NT2/D1 (cell line): ENCODE measurements around the gene SMTNL2.

Source experiments
- SUZ12 ChIP-seq: IDR thresholded peaks from 2 replicates; pipeline ENCODE4 v1.6.1; 2011; ENCODE audit not compliant: insufficient read length, insufficient read depth; ENCODE audit errors: extremely low read depth
- ZNF274 ChIP-seq: IDR thresholded peaks from 2 replicates; pipeline ENCODE4 v1.6.1; 2011; ENCODE audit warnings: mild to moderate bottlenecking, low read depth, low read length

DNA sequence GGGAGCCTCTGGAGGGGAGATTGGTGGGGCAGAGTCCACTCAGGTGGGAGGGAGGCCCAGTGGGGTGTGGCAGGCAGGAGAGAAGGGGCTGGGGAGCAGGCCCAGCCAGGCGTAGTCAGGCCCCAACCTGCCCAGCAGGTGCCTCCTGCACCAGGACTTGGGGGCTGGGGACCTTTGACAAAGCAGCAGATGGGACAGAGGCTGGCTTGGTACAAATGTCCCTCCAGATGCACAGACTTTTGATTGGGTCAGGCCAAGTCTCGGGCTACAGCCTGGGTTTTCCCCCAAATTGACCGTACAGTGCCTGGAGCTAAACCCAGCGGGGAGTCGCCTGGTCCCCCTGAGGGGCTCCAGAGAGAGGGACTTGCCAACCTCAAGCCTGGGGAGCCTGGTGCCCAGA lies 24.4 kb upstream of the SMTNL2 start:
- no peak for TF ChIP-seq ZNF274
- no peak for TF ChIP-seq SUZ12
